ENCODE measurements around the gene PTPRG.

- TF ChIP-seq POLR2A (IDR thresholded peaks at IDR 0.05) = no peak
- TF ChIP-seq CTCF (IDR thresholded peaks at IDR 0.05) = no peak
- TF ChIP-seq EP300 (IDR thresholded peaks at IDR 0.05) = no peak
- TF ChIP-seq POLR2AphosphoS5 (IDR thresholded peaks at IDR 0.05) = no peak
These were observed 531.7 kb downstream of the PTPRG start for GRCh38 chr3:62093025-62093424.
